KMS-11 (cell line): ENCODE results near the gene PPP2R5E.

ENCODE experiments used
- H2AFZ ChIP-seq: fragments of 200-600 bp; sonication (generic); 2 replicates; pipeline ENCODE4 v1.6.1; 2016; ENCODE audit warnings: antibody characterized with exemption, mixed run types, low read depth
- H3K27ac ChIP-seq: fragments of 200-600 bp; sonication (generic); 2 replicates; pipeline ENCODE4 v1.6.1; 2016; ENCODE audit warnings: mild to moderate bottlenecking, mixed run types
- H3K27me3 ChIP-seq: fragments of 200-600 bp; sonication (generic); 2 replicates; pipeline ENCODE4 v1.6.1; 2017; ENCODE audit warnings: mild to moderate bottlenecking, low read depth, mixed run types, moderate library complexity; ENCODE audit not compliant: insufficient read depth
- H3K36me3 ChIP-seq: fragments of 200-600 bp; sonication (generic); 2 replicates; pipeline ENCODE4 v1.6.1; 2017; ENCODE audit warnings: mild to moderate bottlenecking, mixed run types; ENCODE audit not compliant: insufficient read depth
- H3K4me1 ChIP-seq: fragments of 200-600 bp; sonication (generic); 2 replicates; pipeline ENCODE4 v1.6.1; 2016; ENCODE audit warnings: mild to moderate bottlenecking, low read depth, mixed run types; ENCODE audit not compliant: poor library complexity, severe bottlenecking
- H3K4me2 ChIP-seq: fragments of 200-600 bp; sonication (generic); 2 replicates; pipeline ENCODE4 v1.7.0; 2016; ENCODE audit warnings: mild to moderate bottlenecking, mixed run types
- H3K4me3 ChIP-seq: fragments of 200-600 bp; sonication (generic); IDR thresholded peaks from 2 replicates; pipeline ENCODE4 v1.6.1; 2017; ENCODE audit warnings: low read depth, low read length, mixed read lengths; ENCODE audit not compliant: insufficient read depth
- H3K79me2 ChIP-seq: fragments of 200-600 bp; sonication (generic); 2 replicates; pipeline ENCODE4 v1.6.1; 2016; ENCODE audit warnings: low read depth, mixed run types; ENCODE audit not compliant: insufficient read depth
- H3K9ac ChIP-seq: fragments of 200-600 bp; sonication (generic); 2 replicates; pipeline ENCODE4 v1.6.1; 2016; ENCODE audit warnings: mild to moderate bottlenecking, mixed run types
- H4K20me1 ChIP-seq: fragments of 200-600 bp; sonication (generic); 2 replicates; pipeline ENCODE4 v1.6.1; 2016; ENCODE audit warnings: mild to moderate bottlenecking, mixed run types; ENCODE audit not compliant: insufficient read depth
- CTCF ChIP-seq: fragments of 200-600 bp; sonication (generic); conservative IDR thresholded peaks from 2 replicates; pipeline ENCODE4 v1.6.1; 2017; ENCODE audit warnings: low read depth, mild to moderate bottlenecking, antibody characterized with exemption, low read length, moderate library complexity, mixed read lengths

PPP2R5E gene

GRCh38 chr14:63435204-63435603 lies 108.0 kb downstream of the PPP2R5E start:
- Histone ChIP-seq H3K27me3 (no peaks in the 10 kb centered on the region), H3K9ac (no peak overlapping the region), H3K4me1 (peaks cover 36% of the 10 kb centered on the region), H2AFZ (no peak overlapping the region), H3K4me2 (no peak overlapping the region), H4K20me1 (no peaks in the 10 kb centered on the region; the same call in 1 of the 2 replicates), H3K27ac (no peak overlapping the region), H3K79me2 (0 out of 2 replicates have a peak, but pooled peaks cover 9% of the 10 kb centered on the region), H3K36me3 (no peaks in the 10 kb centered on the region), H3K4me3 (no peak overlapping the region)
- TF ChIP-seq CTCF, result no peak

- Histone ChIP-seq H2AFZ (no peak overlapping the region), H3K36me3 (no peaks in the 10 kb centered on the region), H4K20me1 (no peaks in the 10 kb centered on the region), H3K4me1 (peaks cover 14% of the 10 kb centered on the region), H3K9ac (no peak overlapping the region), H3K27ac (no peak overlapping the region), H3K4me3 (no peak overlapping the region), H3K79me2 (0 out of 2 replicates have a peak, but pooled peaks cover 9% of the 10 kb centered on the region), H3K4me2 (no peak overlapping the region), H3K27me3 (no peaks in the 10 kb centered on the region)
- TF ChIP-seq CTCF, result no peak
These were observed 110.2 kb downstream of the PPP2R5E start for GRCh38 chr14:63432888-63433552.

- no peaks in the 10 kb centered on the region for H3K27me3 ChIP-seq
- H2AFZ ChIP-seq, result no peak overlapping the region
- H4K20me1 ChIP-seq, result no peaks in the 10 kb centered on the region
- no peak overlapping the region for H3K4me2 ChIP-seq
- H3K4me1 ChIP-seq, result peaks cover 9% of the 10 kb centered on the region
- 0 out of 2 replicates have a peak, but pooled peaks cover 9% of the 10 kb centered on the region for H3K79me2 ChIP-seq
- TF ChIP-seq CTCF, result no peak
- no peak overlapping the region for H3K27ac ChIP-seq
- H3K36me3 ChIP-seq, result no peaks in the 10 kb centered on the region
- H3K9ac ChIP-seq, result no peak overlapping the region
- H3K4me3 ChIP-seq, result no peak overlapping the region
These were observed 110.9 kb downstream of the PPP2R5E start for GRCh38 chr14:63432228-63432627.

- Histone ChIP-seq H3K4me2 (no peak overlapping the region), H3K27ac (no peak overlapping the region), H3K36me3 (no peaks in the 10 kb centered on the region), H3K27me3 (no peaks in the 10 kb centered on the region), H3K4me3 (no peak overlapping the region), H3K4me1 (peaks cover 9% of the 10 kb centered on the region), H4K20me1 (no peaks in the 10 kb centered on the region), H2AFZ (no peak overlapping the region), H3K79me2 (0 out of 2 replicates have a peak, but pooled peaks cover 9% of the 10 kb centered on the region), H3K9ac (no peak overlapping the region)
- TF ChIP-seq CTCF, result no peak
These were observed 111.7 kb downstream of the PPP2R5E start for GRCh38 chr14:63431466-63431865.
